HepG2 (cell line): Measurements from ENCODE around the gene ZNF48.

Experiments used
- CAMTA2 ChIP-seq: sonication (generic); formaldehyde crosslinking; IDR thresholded peaks from 2 replicates; pipeline ENCODE4 v1.4.0; 2020; ENCODE audit warnings: mild to moderate bottlenecking, missing genetic modification reagents, borderline replicate concordance
- CEBPB ChIP-seq: IDR thresholded peaks from 2 replicates; pipeline ENCODE4 v1.6.1; 2011; ENCODE audit warnings: low read depth, low read length, improper control_type of control experiment, borderline replicate concordance
- CHCHD3 ChIP-seq: sonication (generic); formaldehyde crosslinking; IDR thresholded peaks from 2 replicates; pipeline ENCODE4 v1.8.0; 2022; ENCODE audit warnings: mild to moderate bottlenecking, missing genetic modification reagents, moderate library complexity
- CTCF ChIP-seq: sonication (generic); formaldehyde crosslinking; IDR thresholded peaks from 2 replicates; pipeline ENCODE4 v1.5.0; 2020; ENCODE audit warnings: mild to moderate bottlenecking, missing genetic modification reagents, moderate library complexity
- EZH2 ChIP-seq: conservative IDR thresholded peaks from 2 replicates; pipeline ENCODE4 v1.6.1; 2012; ENCODE audit warnings: mild to moderate bottlenecking, low read depth, low read length, moderate library complexity
- GABPA ChIP-seq, 2 experiments: IDR thresholded peaks; 2 replicates each; pipeline ENCODE4 v1.6.1; 2011 to 2016; ENCODE audit warnings: low read depth in 2 of 2, low read length in 1 of 2, missing biosample characterization in 1 of 2, missing genetic modification characterization in 1 of 2
- GZF1 ChIP-seq: sonication (generic); formaldehyde crosslinking; IDR thresholded peaks from 2 replicates; pipeline ENCODE4 v1.5.1; 2020; ENCODE audit warnings: mild to moderate bottlenecking, missing genetic modification reagents
- PBX2 ChIP-seq: IDR thresholded peaks from 2 replicates; pipeline ENCODE4 v1.6.1; 2016; ENCODE audit warnings: control low read depth
- POLR2A ChIP-seq, 2 experiments: IDR thresholded peaks; 2 replicates each; pipeline ENCODE4 v1.6.1; 2011; ENCODE audit warnings: low read depth in 2 of 2, low read length in 2 of 2, mild to moderate bottlenecking in 1 of 2, moderate library complexity in 1 of 2; ENCODE audit not compliant: insufficient read depth in 1 of 2
- SMAD3 ChIP-seq: sonication (generic); formaldehyde crosslinking; IDR thresholded peaks from 2 replicates; pipeline ENCODE4 v1.4.0; 2020; ENCODE audit warnings: missing genetic modification reagents
- TBX3 ChIP-seq: fragments of 450-650 bp; IDR thresholded peaks from 2 replicates; pipeline ENCODE4 v1.6.1; 2017; ENCODE audit warnings: antibody characterized with exemption, mild to moderate bottlenecking, inconsistent platforms, borderline replicate concordance
- YEATS4 ChIP-seq: sonication (generic); formaldehyde crosslinking; IDR thresholded peaks from 2 replicates; pipeline ENCODE4 v1.4.0; 2020; ENCODE audit warnings: missing genetic modification reagents, borderline replicate concordance
- ZBTB21 ChIP-seq: sonication (generic); formaldehyde crosslinking; IDR thresholded peaks from 2 replicates; pipeline ENCODE4 v1.4.0; 2020; ENCODE audit warnings: missing genetic modification reagents

GRCh38 chr16:30382111-30382881, 12.9 kb upstream of the ZNF48 start, which contains the start of gene SEPTIN1:
- no peak for TF ChIP-seq YEATS4
- TF ChIP-seq POLR2A (IDR thresholded peaks at IDR 0.05; ENCODE audit: insufficient read depth in 1 of 2, low read depth in 2 of 2, low read length in 2 of 2), result no peak
- no peak for TF ChIP-seq CAMTA2 (CRISPR knock-in tag)
- TF ChIP-seq ZBTB21 (CRISPR knock-in tag), result no peak
- no peak for TF ChIP-seq CTCF (CRISPR knock-in tag)
- no peak for TF ChIP-seq SMAD3 (CRISPR knock-in tag)
- no peak for TF ChIP-seq CEBPB
- TF ChIP-seq GABPA (IDR thresholded peaks at IDR 0.05; ENCODE audit: low read depth, low read length), result no peak
- TF ChIP-seq GABPA (CRISPR knock-in tag; IDR thresholded peaks at IDR 0.05; ENCODE audit: low read depth), result no peak
- TF ChIP-seq CHCHD3 (CRISPR knock-in tag), result no peak
- no peak for TF ChIP-seq GZF1 (CRISPR knock-in tag)
- no peak for TF ChIP-seq EZH2
- no peak for TF ChIP-seq PBX2
- no peak for TF ChIP-seq TBX3
